A673 (cell line): ENCODE measurements around the gene MRPL48. TPM values are rescaled to one million over a fixed set of nuclear protein-coding genes. Genes with fewer than 3 reads are reported as not detected.

Experiments used
- BruUV-seq: library from RNA; stranded (reverse); fragments of 400-500 nt; replicated peaks from 2 replicates; lab custom pipeline; 2021; lab: Mats Ljungman, UMichigan
- CTCF ChIA-PET: fragments of 300-600 bp; sonication (Branson Sonifier 250); formaldehyde crosslinking; loops from one replicate; lab custom pipeline; 2022; ENCODE audit warnings: antibody characterized with exemption; lab: Charles Lee
- POLR2A ChIA-PET: fragments of 300-600 bp; sonication (Branson Sonifier 250); formaldehyde crosslinking; loops from one replicate; lab custom pipeline; 2022; ENCODE audit warnings: antibody characterized with exemption; ENCODE audit not compliant: low non-redundant PET; lab: Charles Lee
- DNase-seq: peaks from one replicate; pipeline ENCODE4 v3.0.0-alpha.2; 2015; ENCODE audit warnings: low spot score
- H3K27ac ChIP-seq: fragments of 200-600 bp; sonication (generic); 2 replicates; pipeline ENCODE4 v1.5.1; 2016; ENCODE audit warnings: mixed run types, low read depth, mild to moderate bottlenecking, mixed read lengths, antibody characterized with exemption, low read length; ENCODE audit not compliant: poor library complexity, severe bottlenecking
- H3K27me3 ChIP-seq: fragments of 200-600 bp; sonication (generic); replicated peaks from 2 replicates; pipeline ENCODE4 v1.6.1; 2017; ENCODE audit warnings: mixed run types, low read depth, mild to moderate bottlenecking, mixed read lengths, antibody characterized with exemption, low read length; ENCODE audit not compliant: insufficient read depth, poor library complexity
- H3K36me3 ChIP-seq: fragments of 200-600 bp; sonication (generic); 2 replicates; pipeline ENCODE4 v1.6.1; 2016; ENCODE audit warnings: mixed run types, mild to moderate bottlenecking, mixed read lengths, antibody characterized with exemption, low read length; ENCODE audit not compliant: insufficient read depth, poor library complexity, severe bottlenecking
- H3K4me1 ChIP-seq: fragments of 200-600 bp; sonication (generic); 2 replicates; pipeline ENCODE4 v1.6.1; 2017; ENCODE audit warnings: mixed run types, mild to moderate bottlenecking, mixed read lengths, antibody characterized with exemption, low read length; ENCODE audit not compliant: insufficient read depth, poor library complexity, severe bottlenecking
- H3K4me3 ChIP-seq: fragments of 200-600 bp; sonication (generic); 2 replicates; pipeline ENCODE4 v1.5.1; 2016; ENCODE audit warnings: low read depth, mixed run types, mild to moderate bottlenecking, mixed read lengths, low read length; ENCODE audit not compliant: poor library complexity, severe bottlenecking
- H3K9me3 ChIP-seq: fragments of 200-600 bp; sonication (generic); 2 replicates; pipeline ENCODE4 v1.6.1; 2016; ENCODE audit warnings: mixed run types, low read depth, mild to moderate bottlenecking, mixed read lengths, antibody characterized with exemption, low read length; ENCODE audit not compliant: poor library complexity, severe bottlenecking
- EZH2 ChIP-seq: fragments of 200-600 bp; sonication (generic); IDR thresholded peaks from 2 replicates; pipeline ENCODE4 v1.6.1; 2017; ENCODE audit warnings: borderline replicate concordance, low read depth, mild to moderate bottlenecking, mixed read lengths, antibody characterized with exemption, low read length; ENCODE audit not compliant: poor library complexity, severe bottlenecking
- intact Hi-C: fragments of 100-400 bp; cut with micrococcal nuclease; formaldehyde crosslinking; loops from one replicate; pipeline ENCODE4 v1.10.0; 2022; ENCODE audit not compliant: unreplicated experiment
- total RNA-seq: library from RNA; stranded (reverse); gene quantifications from 2 replicates; pipeline ENCODE4 v1.2.3, GENCODE V29; 2021
- TF ChIP-seq, protein P1 (sequence below): fragments of 300-800, 200-600 bp; sonication (generic); conservative IDR thresholded peaks from 2 replicates; pipeline ENCODE4 v1.5.1; 2017; ENCODE audit warnings: low read depth, mild to moderate bottlenecking, antibody characterized with exemption, low read length, moderate library complexity, mixed read lengths

The MRPL48 gene
- total RNA-seq, 1 experiment from 2014 or later = 92.6 TPM

DNA sequence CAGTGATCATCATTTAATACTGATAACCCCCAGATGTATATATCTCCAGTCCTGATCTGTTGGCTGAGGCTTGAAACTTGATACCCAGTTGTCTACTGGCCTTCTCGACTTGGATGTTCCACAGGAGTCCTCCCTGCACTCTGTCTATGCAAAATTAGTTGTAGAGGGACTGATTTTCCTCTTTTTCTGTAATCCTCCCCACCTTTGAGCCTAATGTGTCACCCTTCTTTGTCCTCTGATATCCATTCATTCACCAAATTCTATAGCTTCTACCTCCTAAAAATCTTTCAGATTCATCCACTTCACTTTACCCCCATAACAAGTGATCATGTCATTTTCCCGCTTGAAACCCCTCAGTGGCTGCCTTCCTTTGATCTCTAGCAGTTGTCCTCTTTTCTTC is 72.5 kb downstream of the MRPL48 start:
- no peak for DNase-seq
- H3K27ac ChIP-seq = no peak overlapping the region
- intact Hi-C loops = no loop called here
- no TSS peak for BruUV-seq
- ChIA-PET POLR2A (no interaction called here), CTCF (no interaction called here)
- H3K36me3 ChIP-seq = peaks cover 4% of the 10 kb centered on the region
- TF ChIP-seq, protein P1, sequence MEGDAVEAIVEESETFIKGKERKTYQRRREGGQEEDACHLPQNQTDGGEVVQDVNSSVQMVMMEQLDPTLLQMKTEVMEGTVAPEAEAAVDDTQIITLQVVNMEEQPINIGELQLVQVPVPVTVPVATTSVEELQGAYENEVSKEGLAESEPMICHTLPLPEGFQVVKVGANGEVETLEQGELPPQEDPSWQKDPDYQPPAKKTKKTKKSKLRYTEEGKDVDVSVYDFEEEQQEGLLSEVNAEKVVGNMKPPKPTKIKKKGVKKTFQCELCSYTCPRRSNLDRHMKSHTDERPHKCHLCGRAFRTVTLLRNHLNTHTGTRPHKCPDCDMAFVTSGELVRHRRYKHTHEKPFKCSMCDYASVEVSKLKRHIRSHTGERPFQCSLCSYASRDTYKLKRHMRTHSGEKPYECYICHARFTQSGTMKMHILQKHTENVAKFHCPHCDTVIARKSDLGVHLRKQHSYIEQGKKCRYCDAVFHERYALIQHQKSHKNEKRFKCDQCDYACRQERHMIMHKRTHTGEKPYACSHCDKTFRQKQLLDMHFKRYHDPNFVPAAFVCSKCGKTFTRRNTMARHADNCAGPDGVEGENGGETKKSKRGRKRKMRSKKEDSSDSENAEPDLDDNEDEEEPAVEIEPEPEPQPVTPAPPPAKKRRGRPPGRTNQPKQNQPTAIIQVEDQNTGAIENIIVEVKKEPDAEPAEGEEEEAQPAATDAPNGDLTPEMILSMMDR = no peak
- TF ChIP-seq EZH2 = no peak
- H3K4me3 ChIP-seq = no peak overlapping the region
- no peaks in the 10 kb centered on the region for H3K9me3 ChIP-seq
- H3K27me3 ChIP-seq = no peaks in the 10 kb centered on the region
- no peaks in the 10 kb centered on the region for H3K4me1 ChIP-seq

DNA sequence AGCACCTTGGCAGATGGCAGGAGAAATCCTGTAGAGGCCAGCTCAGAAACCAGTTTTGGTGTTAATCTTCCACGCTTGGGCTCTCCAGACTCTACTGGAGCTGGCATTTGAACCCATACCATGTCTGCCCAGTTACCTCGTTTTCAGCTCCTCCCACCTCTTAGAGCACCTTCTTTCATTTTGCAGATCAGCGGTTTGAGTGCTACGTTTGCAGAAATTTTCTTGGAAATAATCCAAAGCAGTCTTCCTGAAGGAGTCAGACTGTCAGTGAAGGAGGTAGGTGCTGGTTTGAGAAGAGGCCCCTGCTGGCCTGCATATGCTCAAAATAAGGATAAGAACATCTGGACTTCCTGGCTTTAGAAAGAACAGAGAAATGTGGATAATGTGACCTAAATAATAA is 75.3 kb downstream of the MRPL48 start:
- Histone ChIP-seq H3K27me3 (no peaks in the 10 kb centered on the region), H3K9me3 (no peaks in the 10 kb centered on the region), H3K4me1 (no peaks in the 10 kb centered on the region), H3K4me3 (no peak overlapping the region), H3K27ac (no peak overlapping the region), H3K36me3 (peaks cover 4% of the 10 kb centered on the region)
- TF ChIP-seq EZH2 = no peak
- TF ChIP-seq, protein P1 = no peak
- no peak for DNase-seq
- intact Hi-C loops = no loop called here
- no TSS peak for BruUV-seq
- ChIA-PET CTCF (no interaction called here), POLR2A (no interaction called here)

GRCh38 chr11:73866095-73866579 is 78.5 kb downstream of the MRPL48 start:
- POLR2A ChIA-PET = no interaction called here
- peaks cover 12% of the 10 kb centered on the region for H3K36me3 ChIP-seq
- no peak overlapping the region for H3K27ac ChIP-seq
- intact Hi-C loops = no loop called here
- CTCF ChIA-PET = no interaction called here
- no peaks in the 10 kb centered on the region for H3K27me3 ChIP-seq
- DNase-seq = no peak
- BruUV-seq = no TSS peak
- no peaks in the 10 kb centered on the region for H3K9me3 ChIP-seq
- no peaks in the 10 kb centered on the region for H3K4me1 ChIP-seq
- H3K4me3 ChIP-seq = no peak overlapping the region
- TF ChIP-seq, protein P1 = no peak
- TF ChIP-seq EZH2 = no peak
